Spinal cord (tissue), 10 donors: ENCODE measurements around the gene RPGRIP1. TPM values are rescaled to one million over a fixed set of nuclear protein-coding genes. Genes with fewer than 3 reads are reported as not detected.
"Not testable (repeated sequence)": the region's sequence is repeated elsewhere in the genome, so short reads cannot be mapped to it uniquely, and the experiment has no call there.

Experiments
- DNase-seq, 6 donors: peaks; one replicate each; pipeline versions ENCODE4 v3.0.0 to v3.0.0-alpha.2; 2013 to 2015; ENCODE audit warnings: low spot score in 6 of 6, low read depth in 4 of 6
- H3K27ac ChIP-seq: one replicate; pipeline ENCODE4 v1.5.1; 2013; ENCODE audit warnings: low read depth, low read length, control low read depth
- H3K27me3 ChIP-seq: one replicate; pipeline ENCODE4 v1.6.1; 2013; ENCODE audit warnings: low read length; ENCODE audit not compliant: control insufficient read depth, insufficient read depth
- H3K36me3 ChIP-seq: one replicate; pipeline ENCODE4 v1.6.1; 2013; ENCODE audit warnings: low read length; ENCODE audit not compliant: control insufficient read depth, insufficient read depth
- H3K4me1 ChIP-seq: one replicate; pipeline ENCODE4 v1.6.1; 2013; ENCODE audit warnings: low read length; ENCODE audit not compliant: control insufficient read depth, insufficient read depth
- H3K4me3 ChIP-seq: one replicate; pipeline ENCODE4 v1.5.1; 2013; ENCODE audit warnings: low read depth, low read length, control low read depth
- H3K9me3 ChIP-seq: one replicate; pipeline ENCODE4 v1.6.1; 2013; ENCODE audit warnings: low read length; ENCODE audit not compliant: control insufficient read depth, insufficient read depth
- WGBS: methylation state at CpG from one replicate; pipeline ENCODE4 v1.1.5; 2013; ENCODE audit warnings: missing lambda C conversion rate; ENCODE audit not compliant: insufficient coverage; 5-methylcytosine and 5-hydroxymethylcytosine counted together
- polyA plus RNA-seq, 2 donors: library from polyadenylated mRNA; unstranded; fragments of 120-200 nt; gene quantifications; one replicate each; pipeline ENCODE4 v1.2.1, GENCODE V29; 2013; ENCODE audit not compliant: insufficient read length in 2 of 2
- total RNA-seq, 2 donors: library from RNA; depleted of rRNA in 1 of 2; stranded (reverse); fragments of 120-200 nt in 1 of 2; fragments of >200 nt in 1 of 2; gene quantifications; one replicate each; pipeline versions ENCODE4 v1.2.3 to v1.2.4, GENCODE V29; 2013 to 2014
- donor health status: healthy.

The RPGRIP1 gene
- total and polyA plus RNA-seq, 4 donors = 0.33 to 1.3 (median 0.64) TPM

GRCh38 chr14:21245813-21246212, 34.1 kb upstream of the RPGRIP1 start:
- Histone ChIP-seq H3K4me3 (no peak overlapping the region), H3K27me3 (no peaks in the 10 kb centered on the region), H3K36me3 (peaks cover 21% of the 10 kb centered on the region), H3K27ac (no peak overlapping the region), H3K9me3 (no peaks in the 10 kb centered on the region), H3K4me1 (no peaks in the 10 kb centered on the region)
- DNase-seq = no peak
- 95% methylated on average over 5 of the region's 7 CpGs for WGBS

GRCh38 chr14:21248338-21248737, 31.5 kb upstream of the RPGRIP1 start:
- Histone ChIP-seq H3K9me3 (no peaks in the 10 kb centered on the region), H3K4me1 (no peaks in the 10 kb centered on the region), H3K27ac (no peak overlapping the region), H3K36me3 (peaks cover 35% of the 10 kb centered on the region), H3K27me3 (no peaks in the 10 kb centered on the region), H3K4me3 (no peak overlapping the region)
- no CpG with 5 or more reads among the region's 1 CpG for WGBS
- no peak for DNase-seq

GRCh38 chr14:21248739-21249411, 31.0 kb upstream of the RPGRIP1 start:
- no peaks in the 10 kb centered on the region for H3K9me3 ChIP-seq
- H3K4me3 ChIP-seq = no peak overlapping the region
- no peak for DNase-seq
- H3K36me3 ChIP-seq = peaks cover 40% of the 10 kb centered on the region
- no peaks in the 10 kb centered on the region for H3K4me1 ChIP-seq
- WGBS = 100% methylated on average over 3 of the region's 8 CpGs
- H3K27ac ChIP-seq = no peak overlapping the region
- H3K27me3 ChIP-seq = no peaks in the 10 kb centered on the region

- Histone ChIP-seq H3K36me3 (peaks cover 36% of the 10 kb centered on the region), H3K9me3 (no peaks in the 10 kb centered on the region), H3K4me3 (no peak overlapping the region), H3K27me3 (no peaks in the 10 kb centered on the region), H3K27ac (no peak overlapping the region), H3K4me1 (no peaks in the 10 kb centered on the region)
- DNase-seq = no peak
- WGBS = no CpG with 5 or more reads among the region's 5 CpGs
These were observed 28.7 kb upstream of the RPGRIP1 start for GRCh38 chr14:21251215-21251614.

GRCh38 chr14:21252149-21252548, 27.7 kb upstream of the RPGRIP1 start:
- no peaks in the 10 kb centered on the region for H3K27me3 ChIP-seq
- no peaks in the 10 kb centered on the region for H3K9me3 ChIP-seq
- DNase-seq = no peak
- H3K4me1 ChIP-seq = no peaks in the 10 kb centered on the region
- peaks cover 40% of the 10 kb centered on the region for H3K36me3 ChIP-seq
- no peak overlapping the region for H3K27ac ChIP-seq
- no peak overlapping the region for H3K4me3 ChIP-seq
- WGBS = no CpG with 5 or more reads among the region's 2 CpGs

- no peak overlapping the region for H3K27ac ChIP-seq
- no peak overlapping the region for H3K4me3 ChIP-seq
- H3K36me3 ChIP-seq = peaks cover 45% of the 10 kb centered on the region
- H3K27me3 ChIP-seq = no peaks in the 10 kb centered on the region
- no peaks in the 10 kb centered on the region for H3K4me1 ChIP-seq
- DNase-seq = no peak
- WGBS = 83% methylated on average over 2 of the region's 4 CpGs
- H3K9me3 ChIP-seq = no peaks in the 10 kb centered on the region
These were observed 24.3 kb upstream of the RPGRIP1 start for GRCh38 chr14:21255385-21256101.

GRCh38 chr14:21256102-21256447, 23.8 kb upstream of the RPGRIP1 start:
- peaks cover 44% of the 10 kb centered on the region for H3K36me3 ChIP-seq
- H3K4me3 ChIP-seq, H3K9me3 ChIP-seq, H3K27me3 ChIP-seq, H3K4me1 ChIP-seq, H3K27ac ChIP-seq, DNase-seq: not testable (repeated sequence)
- 75% methylated on average over 2 of the region's 8 CpGs for WGBS

GRCh38 chr14:21256539-21257393, 23.1 kb upstream of the RPGRIP1 start:
- Histone ChIP-seq H3K36me3 (peaks cover 39% of the 10 kb centered on the region), H3K4me1 (no peaks in the 10 kb centered on the region), H3K9me3 (no peaks in the 10 kb centered on the region), H3K27me3 (no peaks in the 10 kb centered on the region), H3K4me3 (no peak overlapping the region), H3K27ac (no peak overlapping the region)
- WGBS = 93% methylated on average over 5 of the region's 10 CpGs
- DNase-seq = no peak

- Histone ChIP-seq H3K4me3 (no peak overlapping the region), H3K4me1 (no peaks in the 10 kb centered on the region), H3K36me3 (peaks cover 36% of the 10 kb centered on the region), H3K27ac (no peak overlapping the region), H3K27me3 (no peaks in the 10 kb centered on the region), H3K9me3 (no peaks in the 10 kb centered on the region)
- 48% methylated on average over 3 of the region's 7 CpGs for WGBS
- DNase-seq = no peak
These were observed 22.4 kb upstream of the RPGRIP1 start for GRCh38 chr14:21257394-21257909.
